ENCODE data around the gene MPG.

Gene MPG

GRCh38 chr16:83781-84615 is 6.0 kb downstream of the MPG start:
- DNase-seq = peak; percentile 32

GRCh38 chr16:84718-85406 is 6.8 kb downstream of the MPG start:
- peak; percentile 87 for DNase-seq

- DNase-seq = no peak
These were observed 7.4 kb downstream of the MPG start for GRCh38 chr16:85407-85782.

DNA sequence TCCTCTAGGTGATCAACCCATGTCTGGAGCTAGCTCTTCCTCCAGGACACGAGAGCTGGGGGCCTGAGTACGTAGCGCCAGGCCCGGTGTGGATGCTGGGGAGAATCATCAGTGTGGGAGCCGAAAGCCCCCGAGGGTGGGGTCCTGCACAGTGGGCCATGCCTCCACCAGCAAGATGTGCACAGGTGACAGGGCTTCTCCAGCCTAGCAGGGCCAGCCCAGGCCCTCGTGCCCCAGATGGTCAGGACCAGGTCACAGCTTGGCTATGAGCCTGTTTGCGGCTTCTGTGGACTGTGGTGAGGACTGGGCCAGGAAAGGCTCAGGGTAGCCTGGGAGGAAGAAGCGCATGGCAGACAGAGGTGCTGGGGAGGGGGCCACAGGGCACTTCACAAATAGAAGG is 7.8 kb downstream of the MPG start:
- DNase-seq = no peak

DNA sequence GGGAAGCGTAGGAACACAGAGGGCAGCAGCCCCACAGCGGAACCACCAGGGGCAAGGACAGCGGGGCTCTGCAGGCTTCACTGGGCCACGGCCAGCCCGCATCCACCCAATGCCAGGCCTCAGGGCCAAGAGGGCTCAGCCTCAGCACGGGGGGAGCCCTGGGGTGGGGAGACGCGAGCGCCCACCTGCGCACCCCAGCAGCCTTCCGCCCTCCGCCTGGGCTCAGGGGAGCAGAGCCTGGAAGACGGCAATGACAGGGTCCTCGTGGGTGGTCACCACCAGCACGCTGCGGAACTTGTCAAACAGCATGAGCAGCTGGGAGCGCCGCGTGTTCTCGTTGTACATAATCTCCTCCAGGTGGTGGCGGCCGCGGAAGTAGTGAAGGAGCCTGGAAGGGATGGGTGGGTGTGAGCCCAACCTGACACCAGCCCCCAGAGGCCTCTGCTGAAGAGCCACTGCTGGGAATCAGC is 8.5 kb downstream of the MPG start:
- no peak for DNase-seq

DNA sequence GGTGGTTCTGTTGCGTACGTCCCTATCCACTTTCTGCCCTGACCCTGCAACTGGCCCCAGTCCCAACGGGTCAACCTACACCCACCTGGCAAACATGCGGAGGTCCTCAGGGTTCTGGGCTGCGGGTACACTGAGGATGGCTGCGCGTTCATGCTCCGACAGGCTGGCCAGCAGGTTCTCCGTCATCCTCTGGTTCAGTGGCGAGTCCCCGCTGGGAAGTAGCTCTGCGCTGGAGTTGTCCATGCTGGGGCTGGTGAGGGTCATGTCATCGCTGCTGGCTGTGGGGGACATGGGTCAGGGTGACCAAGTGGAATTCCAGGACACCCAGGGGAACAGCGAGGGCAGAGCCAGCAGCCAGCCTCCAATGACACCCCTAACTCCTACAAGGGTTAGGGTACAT is 10.6 kb downstream of the MPG start:
- no peak for DNase-seq

DNA sequence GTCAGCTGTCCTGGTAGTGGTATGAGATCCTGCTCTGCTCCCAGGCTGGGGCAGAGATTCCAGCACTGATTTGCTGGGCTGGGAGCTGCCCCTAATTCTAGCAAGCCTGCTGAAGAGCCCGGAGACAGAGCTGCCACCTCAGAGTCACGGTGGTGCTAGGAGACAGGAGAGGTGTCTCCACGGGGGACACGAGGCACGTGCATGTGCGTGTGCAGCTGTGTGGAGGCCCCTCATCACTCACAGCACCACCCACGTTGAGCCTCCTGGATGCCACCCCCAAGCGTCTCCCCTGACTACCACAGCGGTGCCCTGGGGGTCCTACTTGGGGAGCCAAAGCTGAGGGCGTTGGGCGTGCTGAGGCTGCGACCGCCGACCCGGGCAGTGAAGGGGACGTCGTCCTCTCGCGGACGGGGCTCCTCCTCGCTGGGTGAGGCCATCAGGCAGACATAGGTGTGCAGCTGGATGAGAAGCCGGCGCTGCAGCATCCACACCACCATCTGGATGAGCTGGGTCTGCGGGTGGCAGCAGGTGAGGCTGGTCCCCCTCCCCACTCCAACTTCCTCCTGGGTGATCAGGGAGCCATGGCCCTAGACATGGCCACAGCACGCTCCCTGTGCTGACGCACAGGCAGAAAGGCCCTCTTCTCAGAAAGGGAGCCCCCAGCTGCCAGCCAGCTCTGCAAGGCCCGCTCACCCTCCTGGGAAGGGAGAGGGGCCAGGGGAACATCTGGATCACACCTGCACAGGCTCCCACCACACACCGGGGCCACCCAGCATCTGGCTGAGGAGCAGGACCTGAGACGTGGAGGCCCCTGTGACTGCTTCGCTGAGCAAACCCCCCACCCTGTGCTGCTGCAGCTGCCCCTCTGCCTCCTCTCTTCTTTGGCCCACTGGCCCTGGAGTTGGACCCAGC is 11.6 kb downstream of the MPG start:
- DNase-seq = no peak

- DNase-seq = no peak
These were observed 13.5 kb downstream of the MPG start for GRCh38 chr16:91484-91883.

DNA sequence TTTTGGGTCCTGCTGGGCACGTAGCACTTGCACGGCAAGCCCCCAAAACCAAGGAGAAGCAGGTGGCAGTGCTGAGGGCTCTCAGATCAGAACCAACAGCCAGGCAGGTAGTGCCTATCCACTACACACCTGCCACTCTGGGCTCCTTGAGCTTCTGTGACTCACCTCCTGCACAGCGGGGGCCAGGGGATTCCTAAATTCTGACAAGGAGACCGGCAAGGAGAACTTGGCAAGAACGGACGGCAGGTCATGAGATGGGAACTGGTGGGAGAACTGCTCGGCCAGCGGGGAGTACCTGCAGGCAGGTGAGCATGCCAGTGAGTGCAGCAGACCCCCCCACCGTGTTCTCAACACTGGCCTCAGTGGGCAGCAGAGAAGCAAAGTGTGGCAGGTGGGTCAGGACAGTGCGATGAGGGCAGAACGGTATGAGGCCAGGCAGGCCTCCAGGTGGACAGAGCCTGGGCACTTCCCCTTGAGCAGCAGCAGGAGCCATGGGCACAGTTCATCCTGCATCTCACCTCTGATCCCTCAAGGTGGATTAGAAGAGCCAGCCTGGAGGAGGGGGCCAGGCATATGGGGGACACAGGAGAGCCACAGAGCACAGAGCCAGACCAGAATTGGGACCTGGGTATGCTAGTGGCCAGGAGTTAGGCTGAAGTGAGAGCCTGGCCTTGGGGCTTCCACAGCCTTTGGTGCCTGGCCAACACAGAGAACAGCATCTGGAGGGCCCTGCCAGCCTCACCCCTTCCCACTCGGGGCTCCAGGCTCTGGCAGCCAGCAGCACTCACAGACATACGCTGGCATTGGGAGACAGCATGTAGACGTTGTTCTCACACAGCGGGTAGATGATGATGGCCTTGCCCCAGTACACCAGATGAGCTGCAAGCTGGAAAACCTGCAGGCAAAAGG is 14.7 kb downstream of the MPG start:
- DNase-seq = no peak

GRCh38 chr16:94918-95265 is 16.9 kb downstream of the MPG start:
- no peak for DNase-seq

DNA sequence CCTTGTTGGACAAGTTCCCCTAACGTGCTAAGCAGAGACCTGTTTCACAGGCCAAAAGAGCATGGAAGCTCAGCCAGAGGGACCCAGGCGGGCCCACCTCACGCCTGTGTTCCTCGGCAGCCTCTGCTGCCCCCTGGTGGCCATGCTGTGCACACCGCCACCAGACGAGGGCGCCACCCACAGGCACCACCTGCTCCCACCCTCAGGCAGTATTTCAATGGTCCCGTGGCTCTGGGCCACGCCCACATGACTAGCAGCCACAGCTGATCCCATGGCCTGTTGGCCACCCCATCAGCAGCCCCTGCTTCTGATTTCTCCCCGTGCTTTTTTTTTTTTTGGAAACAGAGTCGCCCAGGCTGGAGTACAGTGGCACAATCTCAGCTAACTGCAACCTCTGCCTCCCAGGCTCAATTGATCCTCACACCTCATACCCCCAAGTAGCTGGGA is 18.9 kb downstream of the MPG start:
- peak; percentile 92 for DNase-seq

DNA sequence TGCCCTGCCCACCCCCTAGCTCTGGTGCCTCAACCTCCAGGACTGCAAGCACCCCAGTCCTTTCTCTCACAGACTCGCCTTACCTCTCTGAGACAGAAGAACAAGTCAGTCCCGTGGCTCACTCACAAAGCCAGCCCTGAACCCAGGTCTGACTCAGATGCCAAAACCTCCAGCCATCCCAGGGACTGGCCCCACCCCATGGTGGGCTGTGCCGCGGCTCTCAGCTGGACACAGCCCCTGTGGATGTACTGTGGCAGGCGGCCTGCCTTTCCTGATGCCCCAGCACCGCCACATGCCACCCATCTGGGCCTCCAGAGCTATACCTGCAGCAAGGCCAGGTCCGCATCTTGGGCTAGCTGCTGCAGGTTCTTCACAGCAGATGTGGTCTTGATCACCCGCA is 19.8 kb downstream of the MPG start:
- no peak for DNase-seq

GRCh38 chr16:100989-101388 is 23.0 kb downstream of the MPG start:
- DNase-seq = no peak

DNA sequence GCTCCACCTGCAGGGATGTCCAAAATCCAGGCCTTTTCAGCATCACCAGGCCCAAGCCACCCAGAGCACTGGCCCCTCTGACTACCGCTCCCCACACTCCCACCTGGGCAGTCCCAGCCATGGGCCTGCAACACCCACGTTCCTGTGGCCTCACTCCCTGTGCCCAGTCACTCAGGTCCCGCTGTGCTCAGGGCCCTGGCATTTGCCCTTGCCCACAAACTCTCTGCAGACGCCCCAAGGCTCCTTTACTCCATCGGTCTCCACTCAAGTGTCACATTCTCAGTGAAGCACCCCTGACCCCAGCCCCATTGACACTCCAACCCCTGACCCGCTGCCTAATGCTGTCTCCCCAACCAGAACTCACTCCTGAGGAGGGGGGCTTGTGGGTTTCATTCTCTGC is 23.6 kb downstream of the MPG start:
- DNase-seq = no peak

DNA sequence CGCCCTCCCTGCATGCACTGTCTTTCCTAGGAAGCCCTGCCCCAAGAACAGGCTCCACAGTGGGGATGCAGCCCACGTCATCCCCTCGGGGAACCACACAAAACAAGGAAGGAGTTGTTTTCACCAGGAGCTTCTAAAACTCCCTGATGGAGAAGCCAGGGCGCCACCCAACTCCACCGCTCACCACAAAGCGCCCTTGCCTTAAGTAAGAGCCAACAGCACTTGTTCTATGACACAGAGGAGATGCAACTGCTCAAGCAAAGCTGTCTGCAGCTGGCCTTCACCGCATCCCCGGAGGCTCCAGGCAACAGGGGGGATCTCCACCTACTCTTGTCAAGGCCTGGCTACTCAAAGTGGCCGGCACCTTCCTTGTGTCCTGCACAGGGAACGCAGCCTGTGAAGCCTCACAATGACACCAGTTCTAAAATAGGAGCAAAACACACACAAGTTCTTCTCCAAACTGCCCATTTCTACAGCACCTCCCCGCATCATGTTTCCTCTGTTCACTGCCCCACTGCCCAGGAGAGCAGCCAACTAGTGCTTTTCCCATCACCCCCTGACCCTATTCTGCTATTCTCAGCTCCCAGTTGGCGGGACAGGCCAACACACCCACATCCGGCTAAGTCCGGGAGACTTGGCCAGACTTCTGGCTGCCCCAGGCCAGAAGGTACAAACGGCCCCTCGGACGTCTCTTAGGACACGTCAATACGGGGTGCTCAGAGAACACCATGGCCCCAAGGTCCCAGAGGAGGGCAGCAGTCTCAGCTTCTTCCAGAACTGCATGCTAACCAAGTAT is 24.2 kb downstream of the MPG start:
- no peak for DNase-seq

- DNase-seq = no peak
These were observed 26.3 kb downstream of the MPG start for GRCh38 chr16:104355-104754.

- no peak for DNase-seq
These were observed 26.9 kb downstream of the MPG start for GRCh38 chr16:104928-105327.

DNA sequence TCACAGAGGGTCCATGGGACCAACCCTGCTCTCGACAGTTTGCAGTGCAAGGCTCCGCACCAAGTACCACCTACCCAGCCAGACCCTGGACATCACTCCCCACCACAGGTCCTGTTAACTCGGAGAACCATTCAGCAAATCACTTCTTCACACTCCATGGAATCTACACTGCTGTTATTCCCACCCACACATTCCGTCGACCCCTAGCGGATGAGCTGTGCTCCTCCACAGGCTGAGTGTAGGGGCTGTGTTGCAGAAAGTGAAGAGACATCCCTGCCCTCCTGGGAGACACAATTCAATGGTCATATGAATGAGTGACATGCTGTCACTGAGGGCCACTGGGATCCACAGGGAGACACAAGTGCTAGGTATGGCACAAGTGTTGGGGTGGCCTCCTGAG is 27.5 kb downstream of the MPG start:
- no peak for DNase-seq

DNA sequence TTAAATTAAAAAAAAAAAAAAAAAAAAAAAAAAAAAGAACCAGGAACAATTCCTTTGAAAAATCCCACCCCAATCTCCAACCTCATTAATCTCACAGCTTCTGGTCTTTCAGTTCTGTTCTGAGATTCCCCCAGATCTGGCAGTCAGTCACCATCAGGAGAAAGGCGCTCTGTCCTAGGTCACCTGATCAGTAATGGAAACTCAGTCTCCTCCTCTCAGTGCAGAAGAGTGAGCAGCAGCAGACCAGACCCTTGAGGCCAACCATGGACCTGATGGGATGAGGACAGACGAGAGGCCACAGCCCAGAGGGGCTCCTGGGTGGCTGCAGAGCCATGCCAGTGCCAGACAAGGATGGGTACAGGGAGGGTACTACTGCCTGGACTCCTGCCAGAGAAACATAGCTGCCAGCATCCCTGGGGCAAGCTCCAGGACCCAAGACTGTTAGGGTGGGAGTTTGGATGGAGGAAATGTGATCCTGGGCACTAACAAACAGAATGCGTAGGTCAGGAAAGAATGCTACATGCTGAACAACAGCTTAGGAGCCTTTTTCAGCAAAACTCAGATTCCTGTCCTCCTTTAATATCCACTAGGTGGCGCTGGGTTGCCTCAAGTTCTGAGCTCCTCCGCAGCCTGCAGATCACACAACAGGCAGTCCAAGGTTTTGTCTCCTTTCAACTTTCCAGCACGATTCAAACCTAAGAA is 28.7 kb downstream of the MPG start:
- DNase-seq = peak; percentile 75

DNA sequence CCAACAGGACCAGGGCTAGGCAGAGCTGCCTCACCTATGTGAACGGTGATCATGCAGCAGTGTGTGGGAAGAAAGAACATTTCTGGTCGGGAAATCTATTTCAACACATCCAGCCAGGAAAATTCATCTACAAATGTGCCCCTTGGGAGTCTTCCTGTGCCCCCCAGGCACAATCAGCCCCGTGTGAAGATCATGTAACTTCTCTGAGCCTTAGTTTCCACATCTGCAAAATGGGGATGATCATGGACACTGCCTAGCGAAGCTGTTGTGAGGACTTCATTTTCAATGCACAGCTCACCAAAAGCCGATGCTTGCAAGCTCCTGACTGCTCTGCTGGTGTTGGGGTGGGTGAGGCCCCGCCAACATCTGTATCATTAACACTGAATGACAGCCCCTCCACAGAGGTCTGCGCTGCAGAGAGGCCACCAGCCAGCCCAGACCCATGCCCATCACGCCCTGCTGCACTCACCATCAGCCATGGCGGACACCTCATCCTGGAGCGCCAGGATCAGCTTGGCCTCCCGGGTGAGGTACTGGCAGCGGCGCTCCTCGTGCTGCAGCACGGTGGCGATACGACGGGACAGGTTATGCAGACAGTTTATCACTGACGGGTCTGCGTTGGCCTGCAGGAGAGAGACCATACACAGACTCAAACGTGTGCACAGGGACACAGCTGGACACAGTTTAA is 34.3 kb downstream of the MPG start:
- no peak for DNase-seq

Data from activated CD4-positive, alpha-beta T cell treated with anti-CD3 and anti-CD28 coated beads, Interleukin-10, Interleukin-2, amounts not matched to agents 100 ng/mL and 50 ng/mL, durations not matched to agents 16 hours and 8 hours (primary cell).